Kasumi-1 (cell line): ENCODE measurements around the gene ABCC3.

Source experiments
- DNase-seq, 2 experiments: peaks; one replicate each; lab custom pipeline; 2025; lab: John Stamatoyannopoulos, UW

The ABCC3 gene

DNA sequence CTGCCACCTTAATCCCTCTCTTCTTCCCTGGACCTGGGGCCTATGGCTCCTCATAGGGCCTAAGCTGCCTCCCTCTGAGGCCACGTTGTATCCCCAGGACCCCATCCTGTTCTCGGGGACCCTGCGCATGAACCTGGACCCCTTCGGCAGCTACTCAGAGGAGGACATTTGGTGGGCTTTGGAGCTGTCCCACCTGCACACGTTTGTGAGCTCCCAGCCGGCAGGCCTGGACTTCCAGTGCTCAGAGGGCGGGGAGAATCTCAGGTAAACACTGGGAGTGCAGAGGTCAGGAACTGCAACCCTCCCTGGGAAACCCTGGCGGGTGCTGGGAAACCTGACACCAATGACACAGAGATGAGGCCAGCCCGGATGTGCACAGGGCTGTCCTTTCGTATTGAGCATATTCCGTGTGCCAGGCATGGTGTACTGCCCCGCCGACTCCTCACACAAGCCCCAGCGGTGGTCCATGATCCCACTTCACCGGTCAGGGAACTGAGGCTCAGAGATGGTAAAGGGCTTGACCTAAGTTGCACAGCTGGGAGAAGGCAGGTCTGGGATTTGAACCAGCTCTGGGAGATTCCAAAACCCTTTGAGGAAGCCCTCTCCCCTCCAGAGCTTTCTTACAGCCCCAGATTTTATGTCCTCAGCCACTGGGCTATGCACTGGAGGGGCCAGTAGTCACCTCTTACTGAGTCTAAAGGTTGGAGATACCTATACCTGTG lies 50.1 kb downstream of the ABCC3 start:
- no peak for DNase-seq

DNA sequence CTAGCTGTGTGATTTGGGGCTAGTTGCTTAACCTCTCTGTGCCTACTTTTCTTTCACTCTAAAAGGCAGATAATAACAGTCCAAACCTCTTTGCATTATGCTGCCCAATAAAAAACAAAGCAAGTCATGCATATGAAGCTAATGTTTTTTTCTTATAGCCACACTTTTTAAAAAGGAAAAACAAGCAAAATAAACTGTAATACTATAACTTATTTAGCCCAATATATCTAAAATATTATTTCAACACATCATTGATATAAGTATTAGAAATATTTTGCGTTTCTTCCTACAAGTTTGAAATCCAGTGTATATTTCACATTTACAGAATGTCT lies 50.6 kb downstream of the ABCC3 start:
- DNase-seq, result no peak

DNA sequence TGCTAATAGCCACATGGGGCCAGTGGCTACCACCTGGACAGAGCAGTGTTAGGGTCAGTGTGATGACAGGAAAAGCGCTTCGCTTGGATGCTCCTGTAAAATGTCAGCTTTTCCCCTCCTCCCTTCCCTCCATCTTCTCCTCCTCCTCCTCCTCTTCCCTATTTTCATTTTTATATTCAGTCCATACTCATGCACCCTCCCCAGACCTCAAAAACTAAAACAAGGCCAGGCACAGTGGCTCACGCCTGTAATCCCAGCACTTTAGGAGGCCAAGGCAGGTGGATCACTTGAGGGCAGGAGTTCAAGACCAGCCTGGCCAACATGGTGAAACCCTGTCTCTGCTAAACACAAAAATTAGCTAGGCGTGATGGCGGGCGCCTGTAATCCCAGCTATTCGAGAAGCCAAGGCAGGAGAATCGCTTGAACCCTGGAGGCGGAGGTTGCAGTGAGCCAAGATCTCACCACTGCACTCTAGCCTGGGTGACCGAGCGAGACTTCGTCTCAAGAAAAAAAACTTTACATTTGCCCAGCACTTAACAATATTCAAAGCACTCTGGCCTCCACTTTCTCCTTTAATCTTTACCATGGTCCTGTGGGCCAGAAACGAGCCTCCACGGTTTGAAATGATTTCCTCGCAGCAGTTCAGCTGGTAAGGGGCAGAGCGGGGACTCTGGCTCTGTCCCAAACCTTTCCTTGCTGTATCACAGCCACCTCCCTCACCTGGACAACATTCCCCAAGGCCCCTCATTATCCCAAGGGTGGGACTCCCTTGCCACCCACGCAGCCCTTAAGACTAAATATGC lies 51.2 kb downstream of the ABCC3 start:
- DNase-seq, result no peak

DNA sequence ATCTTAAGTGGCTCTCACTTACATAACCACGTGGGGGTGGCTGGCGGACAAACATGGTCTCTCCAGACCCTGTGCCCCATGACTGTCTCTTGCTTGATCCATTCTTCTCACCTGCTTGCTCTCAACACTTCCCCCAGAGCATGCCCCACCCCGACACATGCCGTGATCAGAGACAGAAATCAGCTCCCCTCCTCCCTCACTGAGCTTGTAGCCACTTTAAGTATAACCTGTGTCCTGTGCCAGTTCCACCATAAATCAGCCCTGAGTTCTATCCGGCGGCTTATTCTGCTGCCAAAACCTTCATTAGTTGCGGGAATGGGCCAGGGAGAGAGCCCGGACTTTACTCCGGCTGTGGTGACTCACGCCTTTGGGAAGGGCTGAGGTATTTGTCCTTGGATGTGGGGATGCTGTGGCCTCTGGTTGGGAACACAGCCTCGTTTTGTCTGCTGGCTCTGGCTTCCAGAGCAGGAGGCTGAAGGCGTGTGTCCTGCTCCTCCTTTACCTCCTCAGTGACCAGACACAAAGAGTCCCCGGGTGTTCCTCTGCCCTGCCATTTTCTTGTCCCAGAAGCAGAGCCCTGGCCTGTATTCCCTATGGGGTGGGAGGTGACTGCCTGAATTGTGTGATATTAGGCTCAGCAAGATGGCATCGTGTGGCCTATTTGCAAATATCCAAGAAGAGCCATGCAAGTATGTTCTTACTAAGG lies 52.0 kb downstream of the ABCC3 start:
- no peak for DNase-seq

DNA sequence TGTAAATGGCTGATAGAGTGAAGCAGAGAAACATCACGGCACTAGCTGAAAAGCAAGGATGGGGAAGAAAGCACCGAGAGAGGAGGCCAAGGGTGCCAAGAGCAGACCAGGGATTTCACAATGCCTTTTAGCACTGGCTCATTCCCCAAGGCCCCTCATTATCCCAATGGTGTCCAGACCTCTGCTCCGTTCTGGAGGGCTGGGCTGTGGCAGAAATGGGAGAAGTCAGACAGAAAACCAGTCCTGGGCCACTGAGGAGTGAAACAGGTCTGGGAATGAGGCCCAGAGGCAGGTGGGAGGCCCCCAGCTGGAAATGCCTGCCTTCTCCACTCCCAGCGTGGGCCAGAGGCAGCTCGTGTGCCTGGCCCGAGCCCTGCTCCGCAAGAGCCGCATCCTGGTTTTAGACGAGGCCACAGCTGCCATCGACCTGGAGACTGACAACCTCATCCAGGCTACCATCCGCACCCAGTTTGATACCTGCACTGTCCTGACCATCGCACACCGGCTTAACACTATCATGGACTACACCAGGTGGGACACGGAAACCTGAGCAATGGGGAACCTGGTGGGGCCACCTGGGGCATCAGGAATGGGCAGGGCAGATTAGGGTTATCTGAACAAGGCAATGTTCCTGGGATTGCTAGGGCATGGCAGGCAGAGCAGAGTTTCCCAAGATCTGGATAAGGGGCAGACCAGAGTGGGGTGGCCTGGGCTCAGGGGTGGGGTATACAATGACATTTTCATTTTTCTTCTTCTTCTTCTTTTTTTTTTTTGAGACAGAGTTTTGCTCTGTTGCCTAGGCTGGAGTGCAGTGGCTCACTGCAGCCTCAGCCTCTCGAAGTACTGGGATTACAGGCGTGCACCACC lies 52.8 kb downstream of the ABCC3 start:
- DNase-seq, result no peak

DNA sequence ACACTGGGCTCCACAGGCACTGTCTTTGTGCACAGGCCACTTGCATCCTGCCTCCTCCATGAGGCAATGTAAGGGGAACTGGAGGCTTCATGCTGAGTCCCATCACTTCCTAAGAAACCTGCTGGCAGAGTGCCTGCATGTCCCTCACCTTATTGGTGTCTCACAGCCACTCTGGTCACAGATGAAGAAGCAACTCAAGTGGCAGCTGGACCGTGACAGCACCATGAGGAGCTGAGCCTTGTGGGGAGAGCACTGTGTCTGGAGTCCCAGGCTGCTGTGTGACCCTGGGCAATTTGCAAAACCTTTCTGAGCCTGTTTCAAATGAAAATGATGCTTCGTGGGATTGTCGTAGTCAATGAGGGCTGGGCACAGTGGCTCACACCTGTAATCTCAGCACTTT lies 53.6 kb downstream of the ABCC3 start:
- DNase-seq, result no peak

DNA sequence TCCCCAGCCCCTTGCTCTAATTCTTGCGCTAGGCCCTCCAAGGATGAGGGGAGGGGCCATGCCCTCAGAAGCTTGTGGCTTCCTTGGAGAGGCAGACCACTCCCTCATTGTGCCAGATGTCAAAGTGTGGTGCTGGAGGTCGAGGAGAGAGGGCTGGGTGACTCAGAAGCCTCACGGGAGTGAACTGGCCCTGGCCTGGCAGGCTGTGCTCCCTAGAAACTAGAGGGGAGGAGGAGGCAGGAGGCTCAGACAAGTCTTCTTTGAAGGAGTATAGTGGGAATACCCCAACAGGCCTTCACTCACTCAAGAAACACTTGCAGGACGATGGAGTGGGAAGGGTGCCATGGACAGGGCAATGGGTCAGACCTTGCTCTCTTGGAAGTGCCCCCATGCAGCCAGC lies 54.6 kb downstream of the ABCC3 start:
- DNase-seq, result peak; percentile 31 to 37

DNA sequence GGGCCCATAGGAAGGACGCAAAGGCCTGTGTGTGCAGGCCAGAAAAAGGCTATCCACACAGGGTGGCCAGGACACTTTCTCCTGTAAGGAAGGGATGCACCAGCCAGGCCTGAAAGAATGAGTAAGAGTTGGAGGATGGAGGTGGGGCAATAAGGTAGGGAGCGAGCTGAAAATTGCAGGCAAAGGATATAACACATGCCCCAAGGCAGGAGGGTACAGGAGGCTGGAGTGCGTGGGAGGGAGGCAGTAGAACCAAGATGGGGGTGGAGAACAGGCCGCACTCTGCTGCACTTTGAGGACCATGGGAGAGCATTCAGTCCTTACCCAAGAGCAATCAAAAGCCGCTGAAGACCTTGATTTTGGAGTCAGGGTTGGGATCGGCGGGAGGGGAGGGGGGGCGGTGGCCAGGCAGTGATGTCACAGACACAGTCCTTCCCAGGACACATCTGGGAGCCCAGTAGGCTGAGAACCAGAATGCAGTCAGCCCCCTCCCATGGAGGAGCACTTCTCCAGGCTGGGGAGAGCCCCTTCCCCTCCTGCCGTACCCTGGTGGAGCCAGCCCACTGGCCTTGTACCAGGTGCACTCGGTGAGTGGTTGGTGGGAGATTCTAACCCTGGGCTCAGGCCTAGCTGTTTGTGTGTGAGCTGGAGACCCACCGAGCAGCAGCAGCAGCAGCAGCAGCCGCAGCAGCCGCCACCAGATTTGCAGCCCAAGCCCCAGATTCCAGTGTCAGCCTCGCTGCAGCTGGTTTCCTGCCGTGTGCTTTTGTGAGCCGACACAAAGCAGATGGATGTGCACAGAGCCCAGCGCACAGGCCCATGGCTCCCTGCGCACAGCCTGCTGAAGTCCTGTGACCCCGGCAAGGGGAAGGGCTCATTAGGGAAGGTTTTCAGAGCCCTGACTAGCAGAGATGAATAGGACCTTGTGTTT lies 55.5 kb downstream of the ABCC3 start:
- DNase-seq, result no peak

DNA sequence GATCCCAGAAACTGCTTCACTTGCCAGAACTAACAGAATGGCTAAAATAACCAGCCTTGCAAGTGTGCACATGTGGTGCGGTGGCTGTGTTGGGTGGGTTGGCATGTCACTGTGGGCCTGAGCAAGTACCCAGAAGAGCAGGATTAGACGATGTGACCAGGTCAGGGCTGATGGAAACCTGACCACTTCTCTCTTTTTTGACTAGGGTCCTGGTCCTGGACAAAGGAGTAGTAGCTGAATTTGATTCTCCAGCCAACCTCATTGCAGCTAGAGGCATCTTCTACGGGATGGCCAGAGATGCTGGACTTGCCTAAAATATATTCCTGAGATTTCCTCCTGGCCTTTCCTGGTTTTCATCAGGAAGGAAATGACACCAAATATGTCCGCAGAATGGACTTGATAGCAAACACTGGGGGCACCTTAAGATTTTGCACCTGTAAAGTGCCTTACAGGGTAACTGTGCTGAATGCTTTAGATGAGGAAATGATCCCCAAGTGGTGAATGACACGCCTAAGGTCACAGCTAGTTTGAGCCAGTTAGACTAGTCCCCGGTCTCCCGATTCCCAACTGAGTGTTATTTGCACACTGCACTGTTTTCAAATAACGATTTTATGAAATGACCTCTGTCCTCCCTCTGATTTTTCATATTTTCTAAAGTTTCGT lies 56.3 kb downstream of the ABCC3 start:
- no peak for DNase-seq

DNA sequence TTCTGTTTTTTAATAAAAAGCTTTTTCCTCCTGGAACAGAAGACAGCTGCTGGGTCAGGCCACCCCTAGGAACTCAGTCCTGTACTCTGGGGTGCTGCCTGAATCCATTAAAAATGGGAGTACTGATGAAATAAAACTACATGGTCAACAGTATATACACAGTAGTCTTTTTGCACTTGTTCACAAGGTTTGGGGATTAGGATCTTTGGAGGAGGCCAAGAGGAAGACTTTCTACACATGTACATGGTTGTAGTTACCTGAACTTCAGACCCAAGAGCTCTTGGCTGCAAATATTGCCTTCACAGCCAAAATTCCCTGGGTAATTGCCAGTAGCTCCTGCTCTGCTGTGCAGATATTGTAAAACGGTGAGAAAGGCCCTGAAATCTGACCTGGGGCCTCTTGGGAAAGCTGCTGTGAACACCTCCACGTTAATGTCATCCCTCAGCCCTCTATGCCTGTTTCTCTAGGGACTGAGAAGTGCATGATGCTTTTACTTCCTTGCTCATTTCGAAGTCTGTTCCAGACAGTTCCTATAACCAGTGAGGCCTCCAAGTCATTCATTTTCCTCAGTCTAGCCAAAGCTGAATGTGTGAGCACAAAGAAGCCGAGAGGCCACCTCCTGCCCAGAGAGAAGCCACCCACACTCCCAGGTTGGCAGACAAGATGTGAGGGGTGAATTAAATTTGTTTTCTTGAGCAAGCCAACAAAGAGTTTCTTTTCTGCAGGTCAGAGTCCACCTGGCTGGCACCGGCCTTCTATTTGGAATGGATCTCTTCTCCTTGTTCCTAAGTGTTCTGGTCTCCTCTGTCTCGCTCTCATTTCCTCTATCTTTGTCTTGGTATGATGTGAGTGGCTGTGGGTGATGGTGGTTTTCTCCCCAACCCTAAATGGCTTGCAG lies 57.1 kb downstream of the ABCC3 start:
- no peak for DNase-seq

DNA sequence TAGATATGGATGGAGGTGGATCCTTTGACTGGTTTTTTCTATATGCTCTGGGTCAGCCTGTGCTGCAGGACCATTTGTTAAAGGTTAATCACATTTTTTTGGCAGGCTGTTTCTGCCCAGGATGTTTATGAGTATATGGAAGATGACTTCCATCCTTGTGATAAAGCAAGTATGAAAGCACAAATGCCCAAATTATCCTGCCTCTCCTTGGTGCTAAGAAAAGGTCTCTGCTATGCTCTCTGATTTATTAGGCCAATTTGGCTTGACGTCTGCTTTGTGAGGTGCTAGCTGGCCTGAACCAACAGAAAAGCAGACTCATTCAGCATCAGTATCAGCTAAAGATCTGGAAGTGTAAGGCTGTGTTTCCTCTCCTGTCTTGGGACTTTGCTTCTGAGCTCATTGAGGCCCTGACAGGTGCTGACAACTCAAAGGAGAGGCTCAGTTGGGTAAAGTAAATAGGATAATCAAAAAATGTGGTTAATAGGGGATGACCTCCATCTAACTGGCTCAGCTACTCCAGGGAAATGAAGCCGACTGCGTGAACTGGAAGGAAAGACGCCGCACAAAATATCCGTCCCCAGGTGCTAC lies 57.9 kb downstream of the ABCC3 start:
- no peak for DNase-seq

DNA sequence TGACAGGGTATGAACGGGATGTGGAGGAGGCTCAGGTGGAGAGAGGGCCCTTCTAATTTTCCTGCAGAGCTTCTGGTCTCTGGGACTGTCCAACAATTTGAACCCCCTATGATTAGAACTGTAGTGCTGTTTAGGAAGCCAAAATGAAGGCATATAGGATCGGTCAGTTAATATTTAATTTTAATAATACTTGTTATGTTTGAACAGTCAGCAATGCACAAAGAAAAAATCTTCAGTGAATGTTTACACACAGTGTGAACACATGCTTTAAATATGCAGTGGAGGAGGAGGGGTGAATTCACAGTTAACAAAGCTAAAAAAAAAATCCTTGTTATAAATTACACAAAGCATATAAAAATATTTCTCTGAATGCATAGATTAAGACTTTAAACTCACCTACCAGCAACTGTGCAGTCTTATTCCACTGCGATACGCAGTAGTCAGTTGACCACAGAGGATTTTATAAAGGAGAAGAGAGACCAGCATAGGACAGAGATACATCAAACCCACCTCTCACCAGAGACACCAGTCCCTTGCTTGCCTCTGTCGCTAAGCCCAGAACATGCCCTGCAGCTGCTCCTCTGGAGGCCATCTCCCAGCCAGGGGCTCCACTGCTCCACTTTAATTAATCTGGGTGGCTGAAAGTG lies 58.5 kb downstream of the ABCC3 start:
- no peak for DNase-seq

DNA sequence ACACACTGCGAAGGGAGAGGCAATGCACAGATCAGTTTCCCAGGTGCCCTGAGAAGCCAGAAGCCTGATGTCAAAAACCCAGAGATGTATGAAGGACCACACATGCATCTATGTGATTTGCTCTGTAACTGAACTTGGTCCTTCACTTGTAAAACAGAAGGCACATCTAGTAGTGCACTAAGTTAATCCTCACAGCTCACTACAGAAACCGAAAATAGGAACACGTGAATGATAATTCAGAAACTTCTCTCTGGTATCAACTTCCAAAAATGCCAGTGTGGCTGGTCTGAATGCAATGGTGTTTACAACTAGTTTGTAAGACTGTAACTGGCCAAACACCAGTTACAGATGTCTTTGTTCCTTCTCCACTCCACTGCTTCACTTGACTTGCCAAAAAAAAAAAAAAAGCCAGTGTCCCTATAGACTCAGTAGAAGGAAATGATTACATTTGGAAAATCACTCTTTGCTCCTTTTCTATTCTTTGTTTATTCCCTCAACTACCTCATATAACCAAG lies 61.7 kb downstream of the ABCC3 start:
- no peak for DNase-seq

DNA sequence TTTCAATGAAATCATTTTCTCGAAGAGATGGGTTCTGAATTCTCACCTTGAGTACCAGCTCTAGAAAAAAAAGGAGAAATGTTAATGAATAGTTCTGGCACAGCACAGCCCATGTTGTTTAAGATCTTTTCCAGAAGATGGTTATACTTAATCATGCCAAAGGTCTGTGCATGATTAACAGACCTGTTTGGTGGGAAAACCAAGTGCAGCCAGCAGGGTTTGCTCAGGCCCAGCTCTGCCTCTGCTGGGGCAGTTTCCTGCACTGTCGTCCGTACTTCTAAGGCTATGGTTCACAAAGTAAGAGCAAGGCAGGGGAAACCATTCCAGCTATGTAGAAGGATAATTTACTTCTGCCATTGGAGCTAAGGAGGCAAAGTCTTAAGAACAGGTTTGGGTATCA lies 62.4 kb downstream of the ABCC3 start:
- DNase-seq, result no peak

DNA sequence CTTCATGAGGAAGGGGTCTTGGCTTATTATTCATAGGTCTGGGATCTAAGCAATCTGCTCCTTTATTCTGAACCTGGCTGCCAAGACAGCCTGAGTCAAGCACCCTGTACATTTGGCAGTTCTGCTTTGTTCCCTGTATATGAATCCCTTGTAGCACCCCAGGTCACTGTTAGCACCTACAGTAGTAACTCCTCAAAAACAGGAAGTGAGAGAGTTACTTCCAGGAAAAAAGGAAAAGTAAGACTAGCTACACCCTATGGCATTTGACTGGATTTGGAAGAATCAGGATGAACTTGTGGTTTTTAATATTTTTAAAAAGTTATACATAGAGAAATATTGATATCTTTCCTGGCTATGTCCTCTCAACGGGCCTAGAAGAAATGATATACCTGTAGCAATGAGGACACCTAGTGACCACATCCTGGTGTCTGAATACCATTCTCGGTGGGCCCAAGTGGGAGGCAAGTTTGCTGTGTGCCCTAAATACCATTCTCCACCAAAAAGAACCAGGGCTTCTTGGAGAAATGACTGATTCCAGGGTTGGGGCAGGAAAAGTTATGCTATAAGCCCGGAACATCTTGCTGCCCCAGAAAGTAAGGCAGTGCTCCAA lies 63.1 kb downstream of the ABCC3 start:
- DNase-seq, result no peak

DNA sequence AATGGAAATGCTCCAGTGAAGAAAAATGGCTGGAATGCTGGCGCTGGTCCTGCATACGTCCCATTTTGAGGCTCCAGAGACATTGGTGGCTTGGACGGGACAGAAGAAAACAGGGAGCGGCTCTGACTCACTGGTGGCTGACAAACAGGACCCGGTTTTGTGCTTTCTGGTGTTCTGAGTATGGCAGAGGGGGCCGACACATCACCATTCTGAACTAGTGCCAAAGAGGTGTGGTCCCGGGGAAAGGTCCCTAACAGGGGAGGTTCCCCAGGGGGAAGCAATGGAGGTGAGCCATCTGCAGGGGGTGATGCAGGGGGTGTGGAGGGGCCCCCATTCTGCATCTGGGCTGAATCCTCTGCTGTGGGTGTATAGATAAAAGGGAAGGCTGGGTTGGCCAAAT lies 64.7 kb downstream of the ABCC3 start:
- no peak for DNase-seq

DNA sequence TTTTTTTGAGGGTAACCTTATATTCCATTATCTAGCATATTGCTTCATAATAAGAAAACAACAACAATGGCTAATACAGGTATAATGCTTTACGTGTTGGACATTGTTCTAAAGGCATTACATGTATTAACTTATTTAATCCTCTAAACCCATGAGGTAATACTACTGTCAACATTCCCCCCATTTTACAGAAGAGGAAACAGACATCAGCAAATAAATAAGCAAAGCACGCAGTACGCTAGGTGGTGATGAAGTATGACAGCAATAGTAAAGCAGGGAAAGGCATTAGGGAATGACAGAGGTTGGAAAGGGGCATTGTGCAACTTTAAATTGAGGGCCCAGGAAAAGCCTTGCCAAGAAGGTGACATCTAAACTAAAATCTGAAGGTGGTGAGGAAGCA lies 68.5 kb downstream of the ABCC3 start:
- DNase-seq, result no peak
